Cardiac muscle cell (in vitro differentiated cells and primary cell): Measurements from ENCODE around the gene SENP7. TPM values are rescaled to one million over a fixed set of nuclear protein-coding genes. Genes with fewer than 3 reads are reported as not detected.

Experiments
- DNase-seq, 2 donors: peaks; one replicate each; pipeline versions ENCODE4 v3.0.0 to v3.0.0-alpha.2; 2010 to 2017; ENCODE audit warnings: low read depth in 1 of 2, low spot score in 1 of 2
- H3K27ac ChIP-seq: fragments of 200-600 bp; sonication (generic); 2 replicates; pipeline ENCODE4 v1.5.1; 2016
- H3K27me3 ChIP-seq: fragments of 200-600 bp; sonication (generic); 2 replicates; pipeline ENCODE4 v1.6.0; 2016; ENCODE audit warnings: control low read depth
- H3K36me3 ChIP-seq: fragments of 200-600 bp; sonication (generic); 2 replicates; pipeline ENCODE4 v1.5.1; 2016; ENCODE audit warnings: control low read depth
- H3K4me1 ChIP-seq: fragments of 200-600 bp; sonication (generic); 2 replicates; pipeline ENCODE4 v1.8.1; 2017; ENCODE audit warnings: low read depth, mild to moderate bottlenecking, mixed run types
- H3K4me3 ChIP-seq: fragments of 200-600 bp; sonication (generic); 2 replicates; pipeline ENCODE4 v1.5.1; 2016; ENCODE audit warnings: mild to moderate bottlenecking
- H3K9me3 ChIP-seq: fragments of 200-600 bp; sonication (generic); 2 replicates; pipeline ENCODE4 v1.5.1; 2017; ENCODE audit warnings: low read depth, mild to moderate bottlenecking, control low read depth
- polyA plus RNA-seq: library from polyadenylated mRNA; unstranded; fragments of >200 nt; fragmentation: Nextera tagmentation; extraction: Ambion mirVana; gene quantifications from 2 replicates; pipeline ENCODE4 v1.2.1, GENCODE V29; 2016
- total RNA-seq: library from RNA; depleted of rRNA; stranded (reverse); fragments of >200 nt; gene quantifications from 2 replicates; pipeline ENCODE4 v1.2.3, GENCODE V29; 2016
- TF ChIP-seq, protein P1 (sequence below): IDR thresholded peaks from 2 replicates; pipeline ENCODE4 v1.5.1; 2012; ENCODE audit warnings: low read depth, mild to moderate bottlenecking, low read length

SENP7 gene
- total and polyA plus RNA-seq, 2 experiments from 2014 or later: 8.2 to 18.9 TPM

GRCh38 chr3:101518421-101518871 is 5.4 kb upstream of the SENP7 start:
- no peak overlapping the region for H3K4me3 ChIP-seq
- TF ChIP-seq, protein P1, sequence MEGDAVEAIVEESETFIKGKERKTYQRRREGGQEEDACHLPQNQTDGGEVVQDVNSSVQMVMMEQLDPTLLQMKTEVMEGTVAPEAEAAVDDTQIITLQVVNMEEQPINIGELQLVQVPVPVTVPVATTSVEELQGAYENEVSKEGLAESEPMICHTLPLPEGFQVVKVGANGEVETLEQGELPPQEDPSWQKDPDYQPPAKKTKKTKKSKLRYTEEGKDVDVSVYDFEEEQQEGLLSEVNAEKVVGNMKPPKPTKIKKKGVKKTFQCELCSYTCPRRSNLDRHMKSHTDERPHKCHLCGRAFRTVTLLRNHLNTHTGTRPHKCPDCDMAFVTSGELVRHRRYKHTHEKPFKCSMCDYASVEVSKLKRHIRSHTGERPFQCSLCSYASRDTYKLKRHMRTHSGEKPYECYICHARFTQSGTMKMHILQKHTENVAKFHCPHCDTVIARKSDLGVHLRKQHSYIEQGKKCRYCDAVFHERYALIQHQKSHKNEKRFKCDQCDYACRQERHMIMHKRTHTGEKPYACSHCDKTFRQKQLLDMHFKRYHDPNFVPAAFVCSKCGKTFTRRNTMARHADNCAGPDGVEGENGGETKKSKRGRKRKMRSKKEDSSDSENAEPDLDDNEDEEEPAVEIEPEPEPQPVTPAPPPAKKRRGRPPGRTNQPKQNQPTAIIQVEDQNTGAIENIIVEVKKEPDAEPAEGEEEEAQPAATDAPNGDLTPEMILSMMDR: no peak
- no peak overlapping the region for H3K27ac ChIP-seq
- H3K4me1 ChIP-seq: no peaks in the 10 kb centered on the region
- H3K27me3 ChIP-seq: peaks cover 5% of the 10 kb centered on the region
- H3K36me3 ChIP-seq: no peaks in the 10 kb centered on the region
- no peak for DNase-seq
- no peaks in the 10 kb centered on the region for H3K9me3 ChIP-seq

DNA sequence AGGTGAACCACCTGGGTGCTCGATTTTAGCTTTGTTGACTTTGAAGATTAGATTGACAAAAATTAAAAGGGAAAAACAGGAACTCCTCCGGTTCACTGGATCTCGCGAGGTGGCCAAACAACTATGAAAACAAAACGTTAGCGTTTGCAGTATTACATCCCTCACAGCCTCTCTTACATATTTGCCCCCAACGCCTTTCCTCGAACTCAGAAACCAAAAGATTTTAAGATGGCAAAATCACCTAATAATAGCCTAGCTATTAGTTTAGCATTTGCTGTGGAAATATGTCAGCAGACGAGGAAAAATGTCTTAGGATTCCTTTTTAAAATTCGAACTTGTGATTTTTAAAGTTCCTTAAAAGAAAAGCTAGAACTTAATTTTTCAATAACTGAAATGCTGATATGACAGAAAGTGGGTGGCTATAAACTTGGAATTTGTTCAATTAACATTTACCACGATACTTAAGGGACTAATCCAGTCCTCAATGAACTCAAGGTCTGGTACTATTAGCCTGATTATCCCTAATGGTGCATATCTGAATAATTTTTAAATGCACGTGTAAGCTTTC is 491 bp upstream of the SENP7 start:
- no peaks in the 10 kb centered on the region for H3K36me3 ChIP-seq
- H3K4me1 ChIP-seq: no peaks in the 10 kb centered on the region
- no peaks in the 10 kb centered on the region for H3K9me3 ChIP-seq
- peaks cover 5% of the 10 kb centered on the region for H3K27me3 ChIP-seq
- peak overlapping the region; percentile 74 for H3K27ac ChIP-seq
- H3K4me3 ChIP-seq: peak overlapping the region; percentile 86
- TF ChIP-seq, protein P1: no peak
- no peak for DNase-seq

DNA sequence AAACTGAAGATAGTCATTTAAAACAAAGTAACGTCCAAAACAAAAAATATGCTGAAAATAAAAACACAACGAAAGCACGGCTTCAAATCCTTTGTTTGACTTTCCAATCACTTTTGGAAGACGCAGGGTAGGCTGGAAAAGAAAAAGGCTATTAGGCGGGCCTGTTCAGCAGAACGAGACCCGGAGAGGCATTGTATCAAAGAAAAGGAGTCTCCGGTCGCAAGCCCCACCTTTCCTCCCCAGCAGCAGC is 691 bp downstream of the SENP7 start:
- TF ChIP-seq, protein P1: no peak
- no peaks in the 10 kb centered on the region for H3K36me3 ChIP-seq
- DNase-seq: no peak
- H3K27ac ChIP-seq: peak overlapping the region; percentile 80
- no peaks in the 10 kb centered on the region for H3K4me1 ChIP-seq
- peaks cover 5% of the 10 kb centered on the region for H3K27me3 ChIP-seq
- H3K4me3 ChIP-seq: peak overlapping the region; percentile 86
- no peaks in the 10 kb centered on the region for H3K9me3 ChIP-seq

- no peaks in the 10 kb centered on the region for H3K9me3 ChIP-seq
- TF ChIP-seq, protein P1: no peak
- H3K27ac ChIP-seq: no peak overlapping the region
- no peaks in the 10 kb centered on the region for H3K27me3 ChIP-seq
- no peak overlapping the region for H3K4me3 ChIP-seq
- no peaks in the 10 kb centered on the region for H3K36me3 ChIP-seq
- peak in 1 of 2 donors; percentile 65 for DNase-seq
- no peaks in the 10 kb centered on the region for H3K4me1 ChIP-seq
Observed at GRCh38 chr3:101509811-101510210, 3.2 kb downstream of the SENP7 start.

GRCh38 chr3:101509281-101509680 is 3.7 kb downstream of the SENP7 start:
- no peaks in the 10 kb centered on the region for H3K36me3 ChIP-seq
- H3K27ac ChIP-seq: no peak overlapping the region
- H3K4me1 ChIP-seq: no peaks in the 10 kb centered on the region
- no peak overlapping the region for H3K4me3 ChIP-seq
- DNase-seq: peak in 1 of 2 donors; percentile 21
- TF ChIP-seq, protein P1: no peak
- H3K9me3 ChIP-seq: no peaks in the 10 kb centered on the region
- no peaks in the 10 kb centered on the region for H3K27me3 ChIP-seq

DNA sequence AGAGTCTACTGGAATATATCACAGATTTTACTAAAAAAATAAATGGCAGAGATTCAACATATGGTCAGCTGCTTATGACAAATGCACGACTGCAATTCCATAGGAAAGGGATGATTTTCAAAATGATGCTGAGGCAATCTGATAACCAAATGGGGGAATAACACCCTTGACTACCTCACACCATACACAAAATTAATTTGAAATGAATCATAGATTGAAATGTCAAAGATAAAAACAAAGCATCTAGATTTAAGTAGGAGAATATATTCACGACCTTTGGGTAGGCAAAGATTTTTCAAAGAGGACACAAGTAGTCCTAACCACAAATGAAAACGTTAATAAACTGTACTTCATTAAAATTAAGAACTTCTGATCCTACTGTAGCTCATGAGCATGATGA is 11.2 kb downstream of the SENP7 start:
- Histone ChIP-seq H3K4me1 (no peaks in the 10 kb centered on the region), H3K36me3 (no peaks in the 10 kb centered on the region), H3K27me3 (no peaks in the 10 kb centered on the region), H3K9me3 (no peaks in the 10 kb centered on the region), H3K4me3 (no peak overlapping the region), H3K27ac (no peak overlapping the region)
- no peak for DNase-seq
- TF ChIP-seq, protein P1: no peak
